GM21619 (cell line): Measurements from ENCODE around the gene CGB2.
"Not testable (repeated sequence)": the region's sequence is repeated elsewhere in the genome, so short reads cannot be mapped to it uniquely, and the experiment has no call there.

Source experiments
- ATAC-seq: cut with Tn5 transposase; IDR thresholded peaks from one replicate; pipeline ENCODE4 v1.9.1; 2021; ENCODE audit not compliant: unreplicated experiment

CGB2 gene

DNA sequence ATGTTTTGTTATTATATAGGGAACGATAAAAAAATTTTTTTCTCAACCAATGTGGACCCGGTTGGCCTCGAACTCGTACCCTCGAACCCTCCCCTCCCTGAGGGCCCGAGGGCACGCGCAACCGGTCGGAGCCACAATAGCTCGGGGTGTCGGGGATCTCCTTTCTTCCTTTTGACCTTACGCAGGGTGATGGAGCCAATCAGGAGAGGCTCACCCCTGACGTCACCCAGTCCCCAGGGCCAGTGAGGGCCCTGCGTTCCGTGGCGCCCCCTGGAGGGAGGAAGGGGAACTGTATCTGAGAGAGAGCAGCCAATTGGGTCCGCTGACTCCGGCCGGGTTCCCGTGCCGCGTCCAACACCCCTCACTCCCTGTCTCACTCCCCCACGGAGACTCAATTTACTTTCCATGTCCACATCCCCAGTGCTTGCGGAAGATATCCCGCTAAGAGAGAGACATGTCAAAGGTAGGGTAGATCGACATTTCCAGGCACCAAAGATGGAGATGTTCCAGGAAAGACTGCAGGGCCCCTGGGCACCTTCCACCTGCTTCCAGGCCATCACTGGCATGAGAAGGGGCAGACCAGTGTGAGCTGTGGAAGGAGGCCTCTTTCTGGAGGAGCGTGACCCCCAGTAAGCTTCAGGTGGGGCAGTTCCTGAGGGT is at the start of gene CGB2:
Gene CGB2, plus strand, starts transcription at position 249 of the 660 bp plus-strand sequence. Its CDS starts 206 bp downstream, at position 455.
- not testable (repeated sequence) for ATAC-seq

GRCh38 chr19:48982280-48982679 is 49.4 kb upstream of the CGB2 start:
- no peak for ATAC-seq

GRCh38 chr19:48985711-48986110 is 46.0 kb upstream of the CGB2 start:
- no peak for ATAC-seq

- no peak for ATAC-seq
Observed at GRCh38 chr19:48986211-48986610, 45.5 kb upstream of the CGB2 start.

- ATAC-seq = no peak
Observed at GRCh38 chr19:48987323-48987722, 44.4 kb upstream of the CGB2 start.

DNA sequence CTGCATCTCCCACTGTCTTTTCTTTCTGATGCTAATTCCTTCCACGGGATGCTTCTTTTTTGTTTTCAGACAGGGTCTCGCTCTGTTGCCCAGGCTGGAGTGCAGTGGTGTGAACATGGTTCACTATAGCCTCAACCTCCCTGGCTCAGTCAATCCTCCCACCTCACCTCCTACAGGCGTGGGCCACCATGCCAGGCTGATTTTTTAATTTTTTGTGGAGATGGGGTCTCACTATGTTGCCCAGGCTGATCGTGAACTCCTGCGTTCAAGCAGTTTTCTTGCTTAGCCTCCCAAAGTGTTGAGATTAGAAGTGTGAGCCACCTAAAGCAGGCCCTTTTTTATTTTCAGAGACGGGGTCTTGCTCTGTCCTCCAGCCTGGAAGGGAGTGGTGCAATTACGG is 43.4 kb upstream of the CGB2 start:
- ATAC-seq = no peak

- no peak for ATAC-seq
Observed at GRCh38 chr19:48988860-48989259, 42.8 kb upstream of the CGB2 start.

DNA sequence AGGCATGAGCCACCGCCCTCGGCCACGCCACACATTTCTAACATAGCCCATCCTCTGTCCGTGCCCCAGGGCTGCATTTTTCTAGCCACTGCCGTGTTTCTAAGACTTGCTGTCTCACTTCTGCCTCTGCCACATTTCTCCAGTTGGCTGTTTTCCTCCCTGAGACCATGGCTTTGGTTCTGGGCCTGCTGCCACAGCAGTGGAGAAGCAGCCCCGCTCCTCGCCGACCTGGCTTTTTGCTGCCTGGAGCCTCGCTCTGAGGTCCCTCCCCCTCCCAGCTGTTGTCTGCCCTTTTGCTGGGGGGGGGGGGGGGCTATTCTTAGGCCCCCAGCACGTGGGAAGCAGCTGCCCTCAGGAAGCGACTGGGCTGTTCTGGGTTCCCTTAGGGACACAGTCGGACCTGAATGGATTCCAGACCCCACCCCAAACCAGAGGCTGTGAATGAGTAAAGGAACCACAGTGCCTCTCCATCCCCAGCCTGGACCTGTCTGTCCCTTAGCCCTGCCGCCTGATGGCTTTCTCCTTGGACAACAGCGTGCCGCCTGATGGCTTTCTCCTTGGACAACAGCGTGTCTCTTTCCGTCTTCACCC is 41.9 kb upstream of the CGB2 start:
- ATAC-seq = no peak

- no peak for ATAC-seq
Observed at GRCh38 chr19:48990400-48990799, 41.3 kb upstream of the CGB2 start.

DNA sequence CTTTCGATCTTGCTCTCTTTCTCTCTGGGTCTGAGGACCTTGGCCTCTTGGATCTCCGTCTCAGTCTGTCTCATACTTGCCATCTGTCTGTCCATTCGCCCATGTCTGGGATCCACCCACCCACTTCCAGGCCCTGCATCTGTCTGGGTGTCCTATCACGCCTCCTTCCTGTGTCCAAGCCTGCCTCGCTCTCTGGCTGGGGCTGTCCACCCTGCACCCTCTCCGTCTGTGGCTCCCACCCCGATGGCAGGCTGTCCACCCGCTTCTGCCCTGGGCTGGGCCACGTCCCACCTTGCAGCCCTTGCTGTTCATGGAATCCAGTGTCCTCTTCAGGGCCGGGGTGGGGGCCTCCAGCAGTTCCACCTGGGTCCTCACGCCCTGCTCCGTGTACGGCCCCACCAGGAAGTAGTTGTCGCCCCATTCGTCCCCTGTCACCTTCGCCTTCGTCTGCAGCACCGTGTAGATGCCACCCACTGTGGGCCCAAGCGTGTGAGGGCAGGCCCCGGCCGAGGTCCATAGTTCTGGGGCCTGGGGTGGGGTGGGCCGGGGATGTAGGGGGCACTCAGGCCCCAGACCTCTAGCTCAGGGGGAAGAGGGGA is 40.6 kb upstream of the CGB2 start:
- ATAC-seq = no peak

DNA sequence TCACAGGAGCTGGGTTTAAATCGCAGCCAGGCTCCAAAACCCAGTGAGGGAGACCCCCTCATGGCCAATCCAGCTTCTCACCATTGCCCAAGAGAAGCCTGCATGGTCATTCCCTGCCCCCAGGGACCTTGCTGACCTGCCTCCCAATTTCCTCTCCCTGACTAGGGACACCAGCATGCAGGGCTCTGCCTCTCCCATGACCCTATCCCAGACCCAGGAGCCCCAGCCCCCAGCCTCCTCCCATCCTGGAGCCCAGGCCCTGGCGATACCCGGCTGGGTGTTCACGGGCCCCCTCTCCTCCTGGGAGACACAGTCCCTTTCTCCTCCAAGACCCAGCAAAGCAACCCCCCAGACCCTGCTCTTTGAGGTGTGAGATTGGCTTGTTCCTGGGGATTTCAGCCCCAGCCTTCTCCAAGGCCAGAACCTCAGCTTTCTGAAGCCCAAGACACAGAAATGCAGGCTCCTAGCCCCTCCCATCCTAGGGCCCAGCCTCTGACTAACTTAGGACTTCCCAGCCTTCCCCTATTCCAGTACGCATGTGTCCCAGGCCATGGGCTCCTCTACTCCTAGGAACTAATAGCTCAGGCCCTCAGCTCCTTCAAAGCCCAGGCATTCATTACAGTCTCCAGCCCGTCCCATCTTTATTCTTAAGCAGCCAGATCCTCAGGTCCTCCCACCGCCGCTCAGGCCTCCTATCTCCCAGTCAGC is 39.7 kb upstream of the CGB2 start:
- no peak for ATAC-seq

DNA sequence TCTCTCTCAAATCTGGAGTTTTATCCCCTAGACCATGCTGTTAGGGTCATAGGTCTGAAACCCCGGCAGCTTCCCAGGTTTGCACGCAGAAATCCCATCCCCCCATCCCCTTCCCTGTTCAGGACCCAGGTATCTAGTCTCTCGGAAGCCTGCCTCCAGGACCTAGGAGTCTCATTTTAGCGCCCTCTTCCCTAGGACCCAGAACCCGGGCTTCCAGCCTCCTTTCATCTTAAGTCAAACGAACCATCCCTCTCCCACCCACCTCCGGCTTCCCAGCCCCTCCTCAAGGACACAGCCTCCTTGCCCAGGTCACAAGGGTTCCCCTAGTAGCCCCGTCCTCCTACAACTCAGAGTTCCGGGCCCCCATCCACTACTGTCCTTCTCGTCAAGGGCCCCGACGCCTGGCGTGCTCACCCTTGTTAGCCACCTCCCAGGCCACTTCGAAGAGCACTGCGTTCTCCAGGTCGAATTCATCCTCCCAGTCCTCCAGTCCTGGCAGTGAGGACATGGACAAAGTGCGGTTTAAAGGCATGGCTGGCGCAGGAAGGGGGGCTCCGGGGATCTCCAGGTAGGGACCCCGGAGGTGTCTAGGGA is 39.0 kb upstream of the CGB2 start:
- ATAC-seq = peak; percentile 3

- ATAC-seq = peak; percentile 78
Observed at GRCh38 chr19:48993175-48994034, 38.3 kb upstream of the CGB2 start, which contains the start of the genes GYS1 and RUVBL2. Gene GYS1, minus strand, starts transcription at chr19:48993309. Its CDS starts 197 bp downstream, at chr19:48993112. Gene RUVBL2, plus strand, starts transcription at chr19:48993887. Its CDS starts 25 bp downstream, at chr19:48993912.

- no peak for ATAC-seq
Observed at GRCh38 chr19:48994035-48994386, 37.7 kb upstream of the CGB2 start.

- ATAC-seq = no peak
Observed at GRCh38 chr19:48997972-48998371, 33.7 kb upstream of the CGB2 start.

GRCh38 chr19:48999481-49000325 is 32.0 kb upstream of the CGB2 start:
- ATAC-seq = no peak

DNA sequence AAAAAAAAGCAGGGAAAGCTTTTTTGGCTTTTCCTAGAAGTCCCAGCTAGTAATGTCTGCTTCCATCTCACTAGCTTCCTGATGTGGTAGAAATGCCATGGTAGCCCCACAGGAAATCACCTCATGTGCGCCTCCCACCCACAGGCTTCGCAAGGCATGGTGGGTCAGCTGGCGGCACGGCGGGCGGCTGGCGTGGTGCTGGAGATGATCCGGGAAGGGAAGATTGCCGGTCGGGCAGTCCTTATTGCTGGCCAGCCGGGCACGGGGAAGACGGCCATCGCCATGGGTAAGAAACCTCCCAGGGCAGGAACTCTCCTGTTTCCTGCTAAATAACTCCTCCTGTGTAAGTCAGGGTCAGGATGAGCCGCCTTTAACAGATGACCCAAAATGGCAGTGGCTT is 27.6 kb upstream of the CGB2 start:
- no peak for ATAC-seq

GRCh38 chr19:49004964-49005614 is 26.6 kb upstream of the CGB2 start:
- no peak for ATAC-seq

GRCh38 chr19:49006905-49007304 is 24.8 kb upstream of the CGB2 start:
- ATAC-seq = no peak
